H1 (cell line): ENCODE results near the gene MAGEB3. TPM values are rescaled to one million over a fixed set of nuclear protein-coding genes. Genes with fewer than 3 reads are reported as not detected.

Source experiments
- CTCF ChIA-PET: fragments of 300-600 bp; sonication (Branson Sonifier 250); formaldehyde crosslinking; loops from one replicate; lab custom pipeline; 2021; ENCODE audit not compliant: partially characterized antibody; lab: Charles Lee
- POLR2A ChIA-PET: fragments of 300-600 bp; sonication (Branson Sonifier 250); formaldehyde crosslinking; loops from one replicate; lab custom pipeline; 2021; ENCODE audit warnings: inconsistent platforms; ENCODE audit not compliant: partially characterized antibody; lab: Charles Lee
- DNase-seq, 2 experiments: peaks; one replicate each; pipeline versions ENCODE4 v3.0.0 to v3.0.0-alpha.2; 2010 to 2022; ENCODE audit warnings: low spot score in 2 of 2, low read depth in 1 of 2, mixed read lengths in 1 of 2
- FAIRE-seq: peaks from 2 replicates; lab custom pipeline; 2011; peaks lifted over from hg19 to GRCh38; lab: Jason Lieb, UNC
- H2AFZ ChIP-seq: 2 replicates; pipeline ENCODE4 v1.8.1; 2012; ENCODE audit warnings: low read length, inconsistent platforms
- H2AK5ac ChIP-seq: 2 replicates; pipeline ENCODE4 v1.6.1; 2013; ENCODE audit warnings: low read depth, low read length
- H2BK120ac ChIP-seq: replicated peaks from 2 replicates; pipeline ENCODE3; 2013; ENCODE audit warnings: low read depth, low read length, inconsistent platforms
- H2BK12ac ChIP-seq: 2 replicates; pipeline ENCODE4 v1.6.1; 2013; ENCODE audit warnings: low read depth, low read length
- H2BK15ac ChIP-seq: 2 replicates; pipeline ENCODE4 v1.6.1; 2013; ENCODE audit warnings: low read length
- H2BK20ac ChIP-seq: 2 replicates; pipeline ENCODE4 v1.6.1; 2013; ENCODE audit warnings: low read length
- H2BK5ac ChIP-seq: 2 replicates; pipeline ENCODE4 v1.6.1; 2013; ENCODE audit warnings: low read depth, low read length
- H3K14ac ChIP-seq: 2 replicates; pipeline ENCODE4 v1.6.1; 2013; ENCODE audit warnings: inconsistent platforms; ENCODE audit not compliant: insufficient read length
- H3K18ac ChIP-seq: 2 replicates; pipeline ENCODE4 v1.6.1; 2013; ENCODE audit warnings: low read length; ENCODE audit errors: extremely low read depth
- H3K23ac ChIP-seq: 2 replicates; pipeline ENCODE4 v1.6.1; 2013; ENCODE audit warnings: inconsistent platforms; ENCODE audit not compliant: insufficient read length
- H3K23me2 ChIP-seq: 2 replicates; pipeline ENCODE4 v1.6.1; 2013; ENCODE audit warnings: low read depth, low read length
- H3K27ac ChIP-seq: 2 replicates; pipeline ENCODE4 v1.6.1; 2011; ENCODE audit warnings: low read depth, low read length, inconsistent platforms
- H3K27me3 ChIP-seq, 4 experiments: replicated peaks in 1 of 4; 1 replicate in 1 of 4; 2 replicates in 3 of 4; pipeline versions ENCODE4 v1.6.1 to v1.8.1; 2011 to 2013; ENCODE audit warnings: low read length in 3 of 4, mild to moderate bottlenecking in 3 of 4, inconsistent platforms in 2 of 4, mixed read lengths in 2 of 4, moderate library complexity in 1 of 4; ENCODE audit not compliant: control insufficient read depth in 3 of 4, insufficient read depth in 3 of 4; ENCODE audit errors: extremely low read depth in 1 of 4
- H3K36me3 ChIP-seq, 4 experiments: 2 replicates each; pipeline versions ENCODE4 v1.6.1 to v1.8.1; 2011 to 2013; ENCODE audit warnings: mild to moderate bottlenecking in 4 of 4, low read length in 3 of 4, moderate library complexity in 2 of 4, control low read depth in 1 of 4, inconsistent platforms in 1 of 4; ENCODE audit not compliant: insufficient read depth in 4 of 4, control insufficient read depth in 2 of 4
- H3K4ac ChIP-seq: replicated peaks from 2 replicates; pipeline ENCODE3; 2013; ENCODE audit warnings: low read length, low read depth, mixed read lengths, inconsistent platforms; ENCODE audit not compliant: insufficient read length
- H3K4me1 ChIP-seq, 4 experiments: replicated peaks in 1 of 4; 1 replicate in 1 of 4; 2 replicates in 3 of 4; pipeline versions ENCODE4 v1.6.1 to v1.8.1; 2011 to 2013; ENCODE audit warnings: low read length in 3 of 4, inconsistent platforms in 2 of 4, mixed read lengths in 1 of 4; ENCODE audit not compliant: insufficient read depth in 4 of 4, control insufficient read depth in 3 of 4
- H3K4me2 ChIP-seq, 2 experiments: 2 replicates each; pipeline versions ENCODE4 v1.6.1 to v1.8.1; 2011 to 2013; ENCODE audit warnings: low read depth in 2 of 2, low read length in 2 of 2, control low read depth in 1 of 2, inconsistent platforms in 1 of 2, mild to moderate bottlenecking in 1 of 2; ENCODE audit not compliant: insufficient read depth in 1 of 2
- H3K4me3 ChIP-seq, 4 experiments: fragments of 200-600, 300-600 bp in 1 of 4; sonication (generic), shearing (Covaris generic), sonication (Bioruptor Twin) in 1 of 4; 2 replicates each; pipeline versions ENCODE4 v1.5.1 to v1.8.1; 2011 to 2016; ENCODE audit warnings: low read length in 4 of 4, low read depth in 3 of 4, control low read depth in 2 of 4, inconsistent platforms in 2 of 4, mild to moderate bottlenecking in 2 of 4, mixed read lengths in 1 of 4, moderate library complexity in 1 of 4; ENCODE audit not compliant: insufficient read depth in 2 of 4; ENCODE audit errors: extremely low read depth in 1 of 4
- H3K56ac ChIP-seq: replicated peaks from 2 replicates; pipeline ENCODE3; 2013; ENCODE audit warnings: low read depth, mild to moderate bottlenecking, mixed read lengths, low read length, inconsistent platforms; ENCODE audit not compliant: insufficient read length
- H3K79me1 ChIP-seq: 2 replicates; pipeline ENCODE4 v1.6.1; 2013; ENCODE audit warnings: low read depth, low read length, control low read depth
- H3K79me2 ChIP-seq, 2 experiments: 2 replicates each; pipeline versions ENCODE4 v1.6.1 to v1.8.1; 2012 to 2013; ENCODE audit warnings: low read length in 2 of 2, mild to moderate bottlenecking in 2 of 2, inconsistent platforms in 1 of 2; ENCODE audit not compliant: insufficient read depth in 2 of 2, control insufficient read depth in 1 of 2
- H3K9ac ChIP-seq, 4 experiments: replicated peaks in 1 of 4; 1 replicate in 1 of 4; 2 replicates in 3 of 4; pipeline versions ENCODE4 v1.6.1 to v1.8.1; 2011 to 2013; ENCODE audit warnings: low read depth in 3 of 4, low read length in 3 of 4, control low read depth in 2 of 4, mild to moderate bottlenecking in 2 of 4, moderate library complexity in 2 of 4, inconsistent platforms in 1 of 4; ENCODE audit errors: extremely low read depth in 1 of 4
- H3K9me3 ChIP-seq, 2 experiments: 2 replicates each; pipeline versions ENCODE4 v1.6.1 to v1.8.1; 2012 to 2013; ENCODE audit warnings: mild to moderate bottlenecking in 2 of 2, moderate library complexity in 2 of 2, control low read depth in 1 of 2, inconsistent platforms in 1 of 2, low read depth in 1 of 2, low read length in 1 of 2, mixed read lengths in 1 of 2; ENCODE audit not compliant: insufficient read depth in 2 of 2
- H4K20me1 ChIP-seq, 2 experiments: replicated peaks in 1 of 2; 2 replicates each; pipeline versions ENCODE3 to v1.8.1; 2011 to 2013; ENCODE audit warnings: inconsistent platforms in 2 of 2, low read length in 2 of 2, mild to moderate bottlenecking in 1 of 2; ENCODE audit not compliant: insufficient read depth in 2 of 2, control insufficient read depth in 1 of 2
- H4K5ac ChIP-seq: 2 replicates; pipeline ENCODE4 v1.6.1; 2013; ENCODE audit warnings: low read length, low read depth, mixed read lengths, inconsistent platforms; ENCODE audit not compliant: insufficient read length
- H4K8ac ChIP-seq: 2 replicates; pipeline ENCODE4 v1.8.0; 2013; ENCODE audit warnings: mild to moderate bottlenecking, moderate library complexity, low read length, inconsistent platforms; ENCODE audit not compliant: insufficient read depth; ENCODE audit errors: extremely low read depth
- H4K91ac ChIP-seq: replicated peaks from 2 replicates; pipeline ENCODE3; 2013; ENCODE audit warnings: low read length, mixed read lengths, inconsistent platforms; ENCODE audit not compliant: insufficient read length
- CBX8 ChIP-seq: fragments of 300-800, 300-1000 bp; sonication (generic); IDR thresholded peaks from 2 replicates; pipeline ENCODE4 v1.7.1; 2016; ENCODE audit warnings: low read depth, low read length, borderline replicate concordance
- CHD2 ChIP-seq: IDR thresholded peaks from 2 replicates; pipeline ENCODE4 v1.6.1; 2012; ENCODE audit warnings: low read length, improper control_type of control experiment
- GTF2F1 ChIP-seq: IDR thresholded peaks from 2 replicates; pipeline ENCODE4 v1.6.1; 2012; ENCODE audit warnings: low read depth, low read length, improper control_type of control experiment, borderline replicate concordance
- RFX5 ChIP-seq: IDR thresholded peaks from 2 replicates; pipeline ENCODE4 v1.6.1; 2011; ENCODE audit warnings: low read depth, low read length, improper control_type of control experiment, borderline replicate concordance
- SIRT6 ChIP-seq: IDR thresholded peaks from one replicate; pipeline ENCODE4 v1.7.1; 2012; ENCODE audit warnings: low read length, inconsistent platforms
- SIX5 ChIP-seq: IDR thresholded peaks from 2 replicates; pipeline ENCODE4 v1.6.1; 2011; ENCODE audit warnings: mild to moderate bottlenecking, low read depth, low read length
- SP1 ChIP-seq: IDR thresholded peaks from 2 replicates; pipeline ENCODE4 v1.6.1; 2011; ENCODE audit warnings: low read depth, low read length
- SP4 ChIP-seq: IDR thresholded peaks from 2 replicates; pipeline ENCODE4 v1.6.1; 2012; ENCODE audit warnings: low read length, inconsistent platforms
- TEAD4 ChIP-seq: IDR thresholded peaks from 2 replicates; pipeline ENCODE4 v1.6.1; 2012; ENCODE audit warnings: low read depth, low read length, inconsistent platforms, mixed read lengths
- ZNF274 ChIP-seq: IDR thresholded peaks from 2 replicates; pipeline ENCODE4 v1.7.0; 2012; ENCODE audit warnings: low read length, borderline replicate concordance; ENCODE audit errors: extremely low read depth
- WGBS, 2 experiments: shearing (Covaris generic) in 1 of 2; methylation state at CpG; one replicate each; pipeline versions ENCODE4 v1.1.6 to v1.1.7; 2013 to 2015; ENCODE audit warnings: low lambda C conversion rate in 2 of 2, mixed read lengths in 2 of 2, inconsistent platforms in 1 of 2, low coverage in 1 of 2, missing lambda C conversion rate in 1 of 2; ENCODE audit not compliant: insufficient replicate concordance in 2 of 2, insufficient coverage in 1 of 2, insufficient read length in 1 of 2; ENCODE audit errors: extremely low coverage in 1 of 2, missing lambda C conversion rate in 1 of 2; 5-methylcytosine and 5-hydroxymethylcytosine counted together
- polyA plus RNA-seq, 7 experiments: library from polyadenylated mRNA; depleted of rRNA in 3 of 7; stranded (reverse) in 5 of 7; unstranded in 2 of 7; fragments of >200 nt in 5 of 7; fragments of 200-250 nt in 2 of 7; gene quantifications; 1 replicate in 5 of 7; 2 replicates in 1 of 7; 4 replicates in 1 of 7; pipeline versions ENCODE4 v1.2.1 to v1.2.3, GENCODE V29; 2011 to 2013; ENCODE audit warnings: missing spikeins in 2 of 7, mixed read lengths in 2 of 7
- total RNA-seq: library from RNA; stranded (reverse); fragmentation: NEBNext Ultra II Directional; extraction: Animal tissue kit (Norgen Biotek cat#: 25700); gene quantifications from 2 replicates; pipeline ENCODE4 v1.2.1, GENCODE V29; 2021
- TF ChIP-seq, protein P1 (sequence below): IDR thresholded peaks from 2 replicates; pipeline ENCODE4 v1.6.1; 2012; ENCODE audit warnings: inconsistent platforms
- TF ChIP-seq, protein P2 (sequence below): IDR thresholded peaks from 2 replicates; pipeline ENCODE4 v1.6.1; 2011; ENCODE audit warnings: low read depth, mild to moderate bottlenecking, low read length; ENCODE audit not compliant: insufficient read depth

MAGEB3 gene
- total and polyA plus RNA-seq, 2 of the 8 experiments (the other 6 are each of a cell fraction or from before 2014, with no cell fraction given): not detected

- ChIA-PET POLR2A (no interaction called here), CTCF (no interaction called here)
- Histone ChIP-seq H3K4me1 (no peaks in the 10 kb centered on the region), H2BK20ac (no peak overlapping the region), H2AFZ (no peak overlapping the region), H3K79me1 (no peaks in the 10 kb centered on the region), H2BK5ac (no peak overlapping the region), H3K14ac (no peak overlapping the region), H2BK12ac (no peak overlapping the region), H3K9ac (no peak overlapping the region), H3K23me2 (no peaks in the 10 kb centered on the region), H4K8ac (no peak overlapping the region), H2BK15ac (no peak overlapping the region), H3K79me2 (no peaks in the 10 kb centered on the region), H3K56ac (no peak overlapping the region), H3K23ac (no peak overlapping the region), H3K9me3 (no peaks in the 10 kb centered on the region), H4K91ac (no peak overlapping the region), H3K36me3 (no peaks in the 10 kb centered on the region), H3K4me2 (no peak overlapping the region), H3K27me3 (no peaks in the 10 kb centered on the region), H3K4ac (no peak overlapping the region), H3K4me3 (no peak overlapping the region), H4K20me1 (no peaks in the 10 kb centered on the region), H3K27ac (no peak overlapping the region), H3K18ac (no peak overlapping the region), H2BK120ac (no peak overlapping the region), H2AK5ac (no peak overlapping the region), H4K5ac (no peak overlapping the region)
- 88% methylated on average over 2 of the region's 2 CpGs; no CpG with 5 or more reads in 1 of the 2 experiments for WGBS, 2 experiments
- no peak for FAIRE-seq
- DNase-seq: no peak
- TF ChIP-seq SIRT6 (no peak), SP1 (no peak), ZNF274 (no peak), SP4 (no peak), SIX5 (no peak), GTF2F1 (no peak), CBX8 (no peak), TEAD4 (no peak), CHD2 (no peak), RFX5 (no peak)
- TF ChIP-seq, protein P1, sequence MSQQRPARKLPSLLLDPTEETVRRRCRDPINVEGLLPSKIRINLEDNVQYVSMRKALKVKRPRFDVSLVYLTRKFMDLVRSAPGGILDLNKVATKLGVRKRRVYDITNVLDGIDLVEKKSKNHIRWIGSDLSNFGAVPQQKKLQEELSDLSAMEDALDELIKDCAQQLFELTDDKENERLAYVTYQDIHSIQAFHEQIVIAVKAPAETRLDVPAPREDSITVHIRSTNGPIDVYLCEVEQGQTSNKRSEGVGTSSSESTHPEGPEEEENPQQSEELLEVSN: no peak
- TF ChIP-seq, protein P2, sequence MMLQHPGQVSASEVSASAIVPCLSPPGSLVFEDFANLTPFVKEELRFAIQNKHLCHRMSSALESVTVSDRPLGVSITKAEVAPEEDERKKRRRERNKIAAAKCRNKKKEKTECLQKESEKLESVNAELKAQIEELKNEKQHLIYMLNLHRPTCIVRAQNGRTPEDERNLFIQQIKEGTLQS: no peak
Measured at GRCh38 chrX:30190426-30190825, 40.0 kb upstream of the MAGEB3 start.
